Right atrium auricular region (tissue), 2 donors: ENCODE data around the gene NBAS. TPM values are rescaled to one million over a fixed set of nuclear protein-coding genes. Genes with fewer than 3 reads are reported as not detected.

Experiments used
- DNase-seq: peaks from one replicate; pipeline ENCODE4 v3.0.0-alpha.2; 2019; ENCODE audit warnings: low spot score
- H3K27ac ChIP-seq, 2 donors: fragments of 200-600 bp; sonication (generic); 1 replicate in 1 of 2; 2 replicates in 1 of 2; pipeline ENCODE4 v1.5.1; 2016 to 2019
- H3K27me3 ChIP-seq, 2 donors: fragments of 200-600 bp; sonication (generic); one replicate each; pipeline versions ENCODE4 v1.5.1 to v1.6.0; 2017 to 2019
- H3K36me3 ChIP-seq: fragments of 200-600 bp; sonication (generic); one replicate; pipeline ENCODE4 v1.5.1; 2016
- H3K4me1 ChIP-seq, 2 donors: fragments of 200-600 bp; sonication (generic); one replicate each; pipeline versions ENCODE4 v1.5.1 to v1.6.0; 2017 to 2019
- H3K4me3 ChIP-seq, 2 donors: fragments of 200-600 bp; sonication (generic); 1 replicate in 1 of 2; 2 replicates in 1 of 2; pipeline ENCODE4 v1.5.1; 2017 to 2019; ENCODE audit warnings: mild to moderate bottlenecking in 1 of 2, moderate library complexity in 1 of 2
- H3K9me3 ChIP-seq, 2 donors: fragments of 200-600 bp; sonication (generic); one replicate each; pipeline ENCODE4 v1.5.1; 2019
- CTCF ChIP-seq, 2 donors: fragments of 200-600 bp; sonication (generic); IDR thresholded peaks; one replicate each; pipeline ENCODE4 v1.5.1; 2019; ENCODE audit warnings: antibody characterized with exemption in 2 of 2
- total RNA-seq, 2 donors: library from RNA; depleted of rRNA; stranded (reverse); fragments of >200 nt; gene quantifications; one replicate each; pipeline ENCODE4 v1.1.0, GENCODE V29; 2016

Gene NBAS
- total RNA-seq, 2 donors from 2014 or later: 31.1 to 39.1 TPM

DNA sequence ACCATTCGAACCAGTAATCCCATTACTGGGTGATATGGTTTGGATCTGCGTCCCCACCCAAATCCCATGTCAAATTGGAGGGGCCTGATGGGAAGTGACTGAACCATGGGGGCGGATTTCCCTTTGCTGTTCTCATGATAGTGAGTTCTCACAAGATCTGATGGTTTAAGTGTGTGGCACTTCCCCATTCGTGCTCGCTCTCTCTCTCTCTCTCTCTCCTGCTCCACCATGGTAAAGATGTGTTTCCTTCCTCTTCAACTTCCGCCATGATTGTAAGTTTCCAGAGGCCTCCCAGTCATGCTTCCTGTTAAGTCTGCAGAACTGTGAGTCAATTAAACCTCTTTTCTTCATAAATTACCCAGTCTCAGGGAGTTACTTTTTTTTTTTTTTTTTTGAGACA lies 62.6 kb downstream of the NBAS start:
- no peak overlapping the region for H3K27ac ChIP-seq
- H3K4me1 ChIP-seq: no peaks in the 10 kb centered on the region
- H3K9me3 ChIP-seq: no peaks in the 10 kb centered on the region
- no peak for TF ChIP-seq CTCF (IDR thresholded peaks at IDR 0.05)
- no peak overlapping the region for H3K4me3 ChIP-seq
- peaks cover 14% of the 10 kb centered on the region for H3K36me3 ChIP-seq
- H3K27me3 ChIP-seq: no peaks in the 10 kb centered on the region
- no peak for DNase-seq

DNA sequence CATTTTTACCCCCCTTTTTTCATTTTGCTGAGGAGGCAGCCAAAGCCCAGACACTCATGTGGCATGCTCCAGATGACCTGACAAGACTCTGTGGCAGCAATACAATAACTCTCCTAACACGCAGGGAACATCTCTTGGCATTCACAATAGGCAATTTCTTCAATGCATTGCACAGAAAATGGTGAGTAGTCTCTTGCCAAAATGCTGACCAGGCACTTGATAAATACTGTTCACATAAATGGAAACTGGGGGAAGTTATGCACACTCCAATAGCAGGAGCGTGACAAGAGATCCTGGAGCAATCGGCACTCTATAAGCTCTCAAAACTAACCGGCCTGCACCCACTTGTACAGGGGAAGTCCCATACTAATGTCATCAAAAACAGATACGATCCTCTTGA lies 66.3 kb downstream of the NBAS start:
- H3K27ac ChIP-seq: no peak overlapping the region
- H3K4me3 ChIP-seq: no peak overlapping the region
- DNase-seq: no peak
- H3K27me3 ChIP-seq: no peaks in the 10 kb centered on the region
- H3K36me3 ChIP-seq: no peaks in the 10 kb centered on the region
- H3K4me1 ChIP-seq: no peaks in the 10 kb centered on the region
- H3K9me3 ChIP-seq: no peaks in the 10 kb centered on the region
- TF ChIP-seq CTCF (IDR thresholded peaks at IDR 0.05): no peak

GRCh38 chr2:15492773-15493325 lies 68.3 kb downstream of the NBAS start:
- H3K27ac ChIP-seq: no peak overlapping the region
- no peak for DNase-seq
- H3K27me3 ChIP-seq: no peaks in the 10 kb centered on the region
- TF ChIP-seq CTCF (IDR thresholded peaks at IDR 0.05): no peak
- no peaks in the 10 kb centered on the region for H3K4me1 ChIP-seq
- H3K36me3 ChIP-seq: peaks cover 6% of the 10 kb centered on the region
- H3K9me3 ChIP-seq: no peaks in the 10 kb centered on the region
- no peak overlapping the region for H3K4me3 ChIP-seq

- Histone ChIP-seq H3K27ac (no peak overlapping the region), H3K27me3 (no peaks in the 10 kb centered on the region), H3K9me3 (no peaks in the 10 kb centered on the region), H3K4me3 (no peak overlapping the region), H3K36me3 (peaks cover 19% of the 10 kb centered on the region), H3K4me1 (no peaks in the 10 kb centered on the region)
- no peak for TF ChIP-seq CTCF (IDR thresholded peaks at IDR 0.05)
- no peak for DNase-seq
Measured at GRCh38 chr2:15486770-15487169, 74.4 kb downstream of the NBAS start.

DNA sequence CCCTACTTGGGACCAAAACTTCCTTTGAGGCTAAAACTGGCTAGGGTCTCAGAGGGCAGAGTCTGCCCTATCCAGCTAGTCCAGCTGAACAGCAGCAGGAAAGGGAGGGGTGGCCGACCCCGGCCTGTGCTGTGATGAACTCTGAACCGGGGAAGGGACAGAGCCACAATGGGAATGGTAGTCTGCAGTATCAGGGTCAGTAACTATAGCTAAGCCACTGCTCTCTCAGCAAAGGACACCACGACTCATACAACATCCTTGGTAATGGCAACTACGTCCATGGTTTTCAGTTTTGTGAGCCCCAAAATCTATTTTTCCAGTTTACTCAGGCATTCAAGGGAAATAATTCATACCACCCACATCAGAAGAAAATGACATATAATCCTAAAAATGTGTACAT lies 75.2 kb downstream of the NBAS start:
- Histone ChIP-seq H3K27ac (no peak overlapping the region), H3K9me3 (no peaks in the 10 kb centered on the region), H3K27me3 (no peaks in the 10 kb centered on the region), H3K4me1 (no peaks in the 10 kb centered on the region), H3K4me3 (no peak overlapping the region), H3K36me3 (peaks cover 21% of the 10 kb centered on the region)
- DNase-seq: no peak
- no peak for TF ChIP-seq CTCF (IDR thresholded peaks at IDR 0.05)

DNA sequence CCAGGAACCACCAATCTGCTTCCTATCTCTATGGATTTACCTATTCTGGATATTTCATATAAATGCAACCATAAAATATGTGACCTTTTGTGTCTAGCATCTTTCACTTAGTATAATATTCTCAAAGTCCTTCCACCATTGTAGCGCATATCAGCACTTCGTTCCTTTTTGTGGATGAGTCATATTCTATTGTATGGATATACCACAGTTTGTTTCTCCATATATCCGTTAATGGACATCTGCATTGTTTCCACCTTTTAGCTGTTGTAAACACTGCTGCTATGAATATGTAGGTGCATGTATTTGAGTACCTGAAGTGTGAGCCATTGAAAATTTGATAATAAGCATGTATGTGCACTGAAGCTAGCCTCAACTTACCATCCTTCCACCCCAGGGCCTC lies 80.1 kb downstream of the NBAS start:
- Histone ChIP-seq H3K4me3 (no peak overlapping the region), H3K4me1 (no peaks in the 10 kb centered on the region), H3K27ac (no peak overlapping the region), H3K36me3 (peaks cover 8% of the 10 kb centered on the region), H3K9me3 (no peaks in the 10 kb centered on the region), H3K27me3 (no peaks in the 10 kb centered on the region)
- no peak for TF ChIP-seq CTCF (IDR thresholded peaks at IDR 0.05)
- no peak for DNase-seq
